PC-3 (cell line): ENCODE measurements around the gene CNOT11. TPM values are rescaled to one million over a fixed set of nuclear protein-coding genes. Genes with fewer than 3 reads are reported as not detected.

Experiments used
- ATAC-seq: fragments of 200-7000 bp; cut with Tn5 transposase; 2 replicates; pipeline ENCODE4 v1.9.1; 2020; ENCODE audit warnings: mild to moderate bottlenecking, moderate library complexity
- BruUV-seq: library from RNA; stranded (reverse); fragments of 400-500 nt; replicated peaks from 2 replicates; lab custom pipeline; 2021; lab: Mats Ljungman, UMichigan
- CTCF ChIA-PET: fragments of 300-600 bp; sonication (Branson Sonifier 250); formaldehyde crosslinking; loops from one replicate; lab custom pipeline; 2022; ENCODE audit warnings: antibody characterized with exemption; lab: Charles Lee
- POLR2A ChIA-PET: fragments of 300-600 bp; sonication (Branson Sonifier 250); formaldehyde crosslinking; loops from one replicate; lab custom pipeline; 2022; ENCODE audit warnings: antibody characterized with exemption; ENCODE audit not compliant: unreplicated experiment; lab: Charles Lee
- DNase-seq: peaks from one replicate; pipeline ENCODE4 v3.0.0-alpha.2; 2015
- H2AFZ ChIP-seq: fragments of 300-600 bp; sonication (generic); 2 replicates; pipeline ENCODE4 v1.6.0; 2016; ENCODE audit warnings: antibody characterized with exemption, low read length
- H3F3A ChIP-seq: fragments of 300-600 bp; sonication (generic); one replicate; pipeline ENCODE4 v1.6.0; 2017; ENCODE audit warnings: antibody characterized with exemption, low read length, control low read depth, mild to moderate bottlenecking; ENCODE audit not compliant: unreplicated experiment
- H3K27ac ChIP-seq: fragments of 300-600 bp; sonication (generic); 2 replicates; pipeline ENCODE4 v1.5.1; 2016; ENCODE audit warnings: mild to moderate bottlenecking, low read length
- H3K27me3 ChIP-seq: fragments of 300-600 bp; sonication (generic); 2 replicates; pipeline ENCODE4 v1.6.1; 2016; ENCODE audit warnings: low read length, mixed read lengths
- H3K36me3 ChIP-seq: fragments of 300-600 bp; sonication (generic); 2 replicates; pipeline ENCODE4 v1.6.1; 2016; ENCODE audit warnings: low read depth, mixed run types, low read length, mixed read lengths
- H3K4me1 ChIP-seq: fragments of 300-600 bp; sonication (generic); 2 replicates; pipeline ENCODE4 v1.5.1; 2016; ENCODE audit warnings: low read length; ENCODE audit not compliant: insufficient read depth
- H3K4me2 ChIP-seq: fragments of 300-600 bp; sonication (generic); 2 replicates; pipeline ENCODE4 v1.6.0; 2016; ENCODE audit warnings: low read length
- H3K4me3 ChIP-seq: fragments of 300-600 bp; sonication (generic); 2 replicates; pipeline ENCODE4 v1.5.1; 2016; ENCODE audit warnings: mild to moderate bottlenecking, low read length, mixed read lengths
- H3K79me2 ChIP-seq: fragments of 300-600 bp; sonication (generic); 2 replicates; pipeline ENCODE4 v1.6.1; 2017; ENCODE audit warnings: low read length, mixed read lengths
- H3K9ac ChIP-seq: fragments of 300-600 bp; sonication (generic); 2 replicates; pipeline ENCODE4 v1.6.0; 2016; ENCODE audit warnings: mild to moderate bottlenecking, low read length
- H3K9me2 ChIP-seq: fragments of 300-600 bp; sonication (generic); replicated peaks from 2 replicates; pipeline ENCODE4 v1.6.1; 2016; ENCODE audit warnings: mixed run types, low read length, mixed read lengths
- H3K9me3 ChIP-seq: fragments of 300-600 bp; sonication (generic); 2 replicates; pipeline ENCODE4 v1.6.1; 2016; ENCODE audit warnings: low read length, mixed read lengths
- H4K20me1 ChIP-seq: fragments of 300-600 bp; sonication (generic); 2 replicates; pipeline ENCODE4 v1.6.1; 2016; ENCODE audit warnings: low read length, mixed read lengths
- CTCF ChIP-seq: fragments of 300-600 bp; sonication (generic); conservative IDR thresholded peaks from 2 replicates; pipeline ENCODE4 v1.5.1; 2017; ENCODE audit warnings: antibody characterized with exemption, low read depth, mild to moderate bottlenecking, low read length
- EZH2 ChIP-seq: fragments of 300-600 bp; sonication (generic); IDR thresholded peaks from one replicate; pipeline ENCODE4 v1.6.1; 2017; ENCODE audit warnings: antibody characterized with exemption, mild to moderate bottlenecking, low read length; ENCODE audit not compliant: unreplicated experiment
- EZH2phosphoT487 ChIP-seq: fragments of 300-600 bp; sonication (generic); IDR thresholded peaks from 2 replicates; pipeline ENCODE4 v1.6.1; 2018; ENCODE audit warnings: mild to moderate bottlenecking, antibody characterized with exemption, low read length, borderline replicate concordance
- intact Hi-C: fragments of 100-400 bp; cut with micrococcal nuclease; formaldehyde crosslinking; loops from 2 replicates; pipeline ENCODE4 v1.9.0; 2023
- total RNA-seq: library from RNA; depleted of rRNA; stranded (reverse); fragments of >200 nt; gene quantifications from 2 replicates; pipeline ENCODE4 v1.2.3, GENCODE V29; 2014

Gene CNOT11
- total RNA-seq, 1 experiment from 2014 or later = 48.5 TPM

GRCh38 chr2:101270700-101271259 is 18.1 kb downstream of the CNOT11 start:
- peaks cover 5% of the 10 kb centered on the region; the same call in 1 of the 2 replicates for H3K4me1 ChIP-seq
- peaks cover 54% of the 10 kb centered on the region for H3K36me3 ChIP-seq
- intact Hi-C loops = loop anchor here (10.0 kb wide), 1 partner anchor 114 kb away; the partner anchor contains the start of gene CREG2

GRCh38 chr2:101272045-101272784 is 19.5 kb downstream of the CNOT11 start:
- Histone ChIP-seq H3K27ac (no peak overlapping the region), H3K9ac (no peak overlapping the region), H3K9me2 (no peaks in the 10 kb centered on the region), H3K36me3 (peaks cover 63% of the 10 kb centered on the region), H3K4me2 (no peak overlapping the region), H4K20me1 (no peaks in the 10 kb centered on the region), H3K27me3 (no peaks in the 10 kb centered on the region), H3K9me3 (no peaks in the 10 kb centered on the region), H3K4me3 (no peak overlapping the region), H3F3A (no peaks in the 10 kb centered on the region), H3K4me1 (peaks cover 3% of the 10 kb centered on the region; the same call in 1 of the 2 replicates), H2AFZ (no peak overlapping the region), H3K79me2 (peaks cover 11% of the 10 kb centered on the region)
- DNase-seq (no peak), ATAC-seq (no peak)
- TF ChIP-seq EZH2phosphoT487 (no peak), CTCF (no peak), EZH2 (no peak)
- no TSS peak for BruUV-seq
- POLR2A ChIA-PET = no interaction called here
- CTCF ChIA-PET = no interaction called here
- intact Hi-C loops = loop anchor here (10.0 kb wide), 1 partner anchor 113 kb away; the partner anchor contains the start of gene CREG2

More at GRCh38 chr2:101270700-101271259, 18.1 kb downstream of the CNOT11 start:
- Histone ChIP-seq H3K9me2 (no peaks in the 10 kb centered on the region), H3K79me2 (0 out of 2 replicates have a peak, but pooled peaks cover 2% of the 10 kb centered on the region), H2AFZ (no peak overlapping the region), H4K20me1 (no peaks in the 10 kb centered on the region), H3K4me2 (no peak overlapping the region), H3K4me3 (no peak overlapping the region), H3K9ac (no peak overlapping the region), H3F3A (no peaks in the 10 kb centered on the region), H3K27ac (no peak overlapping the region), H3K9me3 (no peaks in the 10 kb centered on the region), H3K27me3 (no peaks in the 10 kb centered on the region)
- no TSS peak for BruUV-seq
- DNase-seq (no peak), ATAC-seq (no peak)
- ChIA-PET POLR2A (interaction anchor here (0.5 kb wide), 1 partner anchor 10 kb away, joined by 3 read pairs; no protein-coding TSS in a partner anchor), CTCF (no interaction called here)
- TF ChIP-seq EZH2phosphoT487 (no peak), CTCF (no peak), EZH2 (no peak)
